Measurements from ENCODE around the gene INIP.
"Not testable (repeated sequence)": the region's sequence is repeated elsewhere in the genome, so short reads cannot be mapped to it uniquely, and the experiment has no call there.

The INIP gene

DNA sequence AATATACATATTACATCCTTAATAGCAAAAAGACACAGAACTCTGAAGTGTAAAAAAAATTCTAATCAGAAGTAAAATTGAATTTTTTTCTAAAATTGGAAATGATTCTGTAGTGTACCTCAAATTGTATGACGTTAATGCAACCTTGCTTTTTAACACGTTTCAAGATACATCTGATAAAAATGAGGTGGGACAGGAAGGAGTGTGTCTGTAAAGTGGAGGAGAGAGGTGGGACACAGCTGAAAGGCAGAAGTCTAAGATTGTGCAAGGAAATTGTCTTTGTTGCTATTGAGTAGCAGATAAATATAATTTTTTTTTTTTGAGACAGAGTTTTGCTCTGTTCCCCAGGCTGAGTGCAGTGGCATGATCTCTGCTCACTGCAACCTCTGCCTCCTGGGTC lies 17.0 kb upstream of the INIP start:
- DNase-seq (ENCODE audit: low read depth), result no peak
- no peak overlapping the region for H3K4me3 ChIP-seq (ENCODE audit: low read depth, low read length)
- TF ChIP-seq POLR2A (IDR thresholded peaks at IDR 0.05; ENCODE audit: extremely low read depth, insufficient read length) (no peak), MYC (IDR thresholded peaks at IDR 0.05; ENCODE audit: low read depth, low read length) (no peak)
- TF ChIP-seq, protein P1, sequence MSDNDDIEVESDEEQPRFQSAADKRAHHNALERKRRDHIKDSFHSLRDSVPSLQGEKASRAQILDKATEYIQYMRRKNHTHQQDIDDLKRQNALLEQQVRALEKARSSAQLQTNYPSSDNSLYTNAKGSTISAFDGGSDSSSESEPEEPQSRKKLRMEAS (IDR thresholded peaks at IDR 0.05; ENCODE audit: low read depth, low read length), result no peak
- TF ChIP-seq, protein P2, sequence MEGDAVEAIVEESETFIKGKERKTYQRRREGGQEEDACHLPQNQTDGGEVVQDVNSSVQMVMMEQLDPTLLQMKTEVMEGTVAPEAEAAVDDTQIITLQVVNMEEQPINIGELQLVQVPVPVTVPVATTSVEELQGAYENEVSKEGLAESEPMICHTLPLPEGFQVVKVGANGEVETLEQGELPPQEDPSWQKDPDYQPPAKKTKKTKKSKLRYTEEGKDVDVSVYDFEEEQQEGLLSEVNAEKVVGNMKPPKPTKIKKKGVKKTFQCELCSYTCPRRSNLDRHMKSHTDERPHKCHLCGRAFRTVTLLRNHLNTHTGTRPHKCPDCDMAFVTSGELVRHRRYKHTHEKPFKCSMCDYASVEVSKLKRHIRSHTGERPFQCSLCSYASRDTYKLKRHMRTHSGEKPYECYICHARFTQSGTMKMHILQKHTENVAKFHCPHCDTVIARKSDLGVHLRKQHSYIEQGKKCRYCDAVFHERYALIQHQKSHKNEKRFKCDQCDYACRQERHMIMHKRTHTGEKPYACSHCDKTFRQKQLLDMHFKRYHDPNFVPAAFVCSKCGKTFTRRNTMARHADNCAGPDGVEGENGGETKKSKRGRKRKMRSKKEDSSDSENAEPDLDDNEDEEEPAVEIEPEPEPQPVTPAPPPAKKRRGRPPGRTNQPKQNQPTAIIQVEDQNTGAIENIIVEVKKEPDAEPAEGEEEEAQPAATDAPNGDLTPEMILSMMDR (IDR thresholded peaks at IDR 0.05; ENCODE audit: low read depth, low read length), result no peak

DNA sequence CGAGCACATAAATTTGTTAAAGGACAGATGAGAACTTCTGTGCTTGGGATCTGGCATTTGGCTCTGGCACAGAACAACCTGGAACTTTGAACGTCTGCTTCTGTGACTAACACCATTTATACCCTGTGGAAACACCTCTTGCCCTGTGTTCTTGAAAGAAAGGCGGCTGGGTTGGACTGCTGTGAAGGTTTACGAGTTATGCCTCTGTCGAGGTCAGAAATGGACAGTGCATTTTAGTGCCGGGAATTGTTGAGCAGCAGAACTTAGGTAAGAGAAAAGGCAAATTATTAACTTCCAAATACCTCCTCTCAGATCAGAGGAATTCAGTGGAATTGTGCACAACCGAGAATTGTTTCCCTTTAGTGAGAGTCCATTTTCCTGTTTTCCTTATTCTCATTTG lies 14.1 kb upstream of the INIP start:
- no peak for TF ChIP-seq POLR2A (IDR thresholded peaks at IDR 0.05; ENCODE audit: extremely low read depth, insufficient read length)
- TF ChIP-seq MYC (IDR thresholded peaks at IDR 0.05; ENCODE audit: low read depth, low read length), result no peak
- TF ChIP-seq, protein P2 (IDR thresholded peaks at IDR 0.05; ENCODE audit: low read depth, low read length), result no peak
- TF ChIP-seq, protein P1 (IDR thresholded peaks at IDR 0.05; ENCODE audit: low read depth, low read length), result no peak
- no peak overlapping the region for H3K4me3 ChIP-seq (ENCODE audit: low read depth, low read length)
- DNase-seq (ENCODE audit: low read depth), result no peak

DNA sequence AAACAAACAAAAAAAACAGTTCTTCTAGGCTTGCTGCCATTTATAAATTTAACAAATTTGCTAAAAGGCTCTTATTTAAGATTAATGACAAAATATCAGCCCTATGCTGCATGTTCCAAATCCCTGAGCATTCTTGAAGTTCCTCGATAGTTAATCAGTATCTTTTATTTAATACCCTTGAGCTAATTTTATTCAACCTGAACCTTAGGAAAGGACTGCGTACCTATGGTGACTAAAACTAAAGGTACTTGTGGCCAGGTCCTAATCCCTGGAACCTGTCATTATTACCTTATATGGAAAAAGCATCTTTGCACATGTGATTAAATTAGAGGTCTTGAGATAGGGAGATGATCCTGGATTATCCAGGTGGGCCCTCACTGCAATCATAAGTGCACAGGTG lies 10.5 kb upstream of the INIP start:
- TF ChIP-seq, protein P1 (IDR thresholded peaks at IDR 0.05; ENCODE audit: low read depth, low read length), result no peak
- TF ChIP-seq, protein P2 (IDR thresholded peaks at IDR 0.05; ENCODE audit: low read depth, low read length), result no peak
- TF ChIP-seq POLR2A (IDR thresholded peaks at IDR 0.05; ENCODE audit: extremely low read depth, insufficient read length) (no peak), MYC (IDR thresholded peaks at IDR 0.05; ENCODE audit: low read depth, low read length) (no peak)
- no peak overlapping the region for H3K4me3 ChIP-seq (ENCODE audit: low read depth, low read length)
- DNase-seq (ENCODE audit: low read depth), result no peak

DNA sequence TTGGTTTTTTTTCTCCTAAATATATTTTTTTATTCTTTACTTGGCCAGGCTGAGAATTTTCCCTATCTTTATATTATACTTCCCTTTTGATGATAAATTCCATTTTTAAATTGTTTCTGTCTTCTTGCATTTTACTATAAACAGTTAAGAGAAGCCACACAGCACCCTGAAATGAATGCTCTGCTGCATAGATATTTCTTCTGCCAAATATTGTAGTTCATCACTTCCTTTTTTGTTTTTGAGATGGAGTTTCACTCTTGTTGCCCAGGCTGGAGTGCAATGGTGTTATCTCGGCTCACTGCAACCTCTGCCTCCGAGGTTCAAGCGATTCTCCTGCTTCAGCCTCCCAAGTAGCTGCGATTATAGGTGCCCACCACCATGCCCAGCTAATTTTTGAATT lies 8.5 kb upstream of the INIP start:
- no peak overlapping the region for H3K4me3 ChIP-seq (ENCODE audit: low read depth, low read length)
- TF ChIP-seq, protein P1 (IDR thresholded peaks at IDR 0.05; ENCODE audit: low read depth, low read length), result no peak
- TF ChIP-seq, protein P2 (IDR thresholded peaks at IDR 0.05; ENCODE audit: low read depth, low read length), result no peak
- TF ChIP-seq MYC (IDR thresholded peaks at IDR 0.05; ENCODE audit: low read depth, low read length) (no peak), POLR2A (IDR thresholded peaks at IDR 0.05; ENCODE audit: extremely low read depth, insufficient read length) (no peak)
- DNase-seq (ENCODE audit: low read depth), result no peak

DNA sequence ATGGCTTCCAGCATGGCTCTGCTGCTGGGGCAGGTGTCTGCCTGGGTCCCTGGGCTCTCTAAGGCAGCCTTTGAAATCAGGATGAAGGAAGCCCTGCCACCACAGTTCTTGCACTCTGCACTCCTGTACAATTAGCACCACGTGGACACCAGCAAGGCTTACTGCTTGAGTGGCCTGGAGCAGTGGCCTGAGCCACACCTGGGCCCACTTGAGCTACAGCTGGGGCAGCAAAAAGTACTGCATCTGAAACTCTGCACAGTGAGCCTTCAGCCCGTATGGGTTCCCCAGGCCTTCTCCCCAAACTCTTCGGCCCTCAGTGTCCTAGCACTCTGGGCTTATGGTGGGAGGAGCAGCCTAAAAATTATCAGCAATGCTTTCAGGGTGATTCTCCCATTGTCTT lies 8.0 kb upstream of the INIP start:
- no peak for DNase-seq (ENCODE audit: low read depth)
- no peak for TF ChIP-seq POLR2A (IDR thresholded peaks at IDR 0.05; ENCODE audit: extremely low read depth, insufficient read length)
- TF ChIP-seq, protein P2 (IDR thresholded peaks at IDR 0.05; ENCODE audit: low read depth, low read length), result no peak
- TF ChIP-seq MYC (IDR thresholded peaks at IDR 0.05; ENCODE audit: low read depth, low read length), result no peak
- TF ChIP-seq, protein P1 (IDR thresholded peaks at IDR 0.05; ENCODE audit: low read depth, low read length), result no peak
- H3K4me3 ChIP-seq (ENCODE audit: low read depth, low read length), result no peak overlapping the region

DNA sequence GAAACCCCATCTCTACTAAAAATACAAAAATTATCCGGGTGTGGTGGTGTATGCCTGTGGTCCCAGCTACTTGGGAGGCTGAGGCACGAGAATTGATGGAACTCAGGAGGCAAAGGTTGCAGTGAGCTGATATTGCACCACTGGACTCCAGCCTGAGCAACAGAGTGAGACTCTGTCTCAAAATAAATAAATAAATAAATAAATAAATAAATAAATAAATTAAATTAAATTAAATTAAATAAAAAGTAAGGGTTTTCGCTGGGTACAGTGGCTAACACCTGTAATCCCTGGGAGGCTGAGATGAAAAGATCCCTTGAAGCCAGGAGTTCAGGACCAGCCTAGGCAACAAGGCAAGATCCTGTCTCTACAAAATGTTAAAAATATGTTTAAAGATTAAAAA lies 4.8 kb upstream of the INIP start:
- not testable (repeated sequence) for DNase-seq (ENCODE audit: low read depth); H3K4me3 ChIP-seq (ENCODE audit: low read depth, low read length)
